ENCODE data around the gene MCUB. TPM values are rescaled to one million over a fixed set of nuclear protein-coding genes. Genes with fewer than 3 reads are reported as not detected.
A peak's percentile ranks its signal among the peaks of the same experiment; 100 is the strongest.

MCUB gene
- total and polyA plus RNA-seq, 2 of the 13 experiments (the other 11 are each of a cell fraction or from before 2014, with no cell fraction given), result 0.95 to 2.2 TPM

DNA sequence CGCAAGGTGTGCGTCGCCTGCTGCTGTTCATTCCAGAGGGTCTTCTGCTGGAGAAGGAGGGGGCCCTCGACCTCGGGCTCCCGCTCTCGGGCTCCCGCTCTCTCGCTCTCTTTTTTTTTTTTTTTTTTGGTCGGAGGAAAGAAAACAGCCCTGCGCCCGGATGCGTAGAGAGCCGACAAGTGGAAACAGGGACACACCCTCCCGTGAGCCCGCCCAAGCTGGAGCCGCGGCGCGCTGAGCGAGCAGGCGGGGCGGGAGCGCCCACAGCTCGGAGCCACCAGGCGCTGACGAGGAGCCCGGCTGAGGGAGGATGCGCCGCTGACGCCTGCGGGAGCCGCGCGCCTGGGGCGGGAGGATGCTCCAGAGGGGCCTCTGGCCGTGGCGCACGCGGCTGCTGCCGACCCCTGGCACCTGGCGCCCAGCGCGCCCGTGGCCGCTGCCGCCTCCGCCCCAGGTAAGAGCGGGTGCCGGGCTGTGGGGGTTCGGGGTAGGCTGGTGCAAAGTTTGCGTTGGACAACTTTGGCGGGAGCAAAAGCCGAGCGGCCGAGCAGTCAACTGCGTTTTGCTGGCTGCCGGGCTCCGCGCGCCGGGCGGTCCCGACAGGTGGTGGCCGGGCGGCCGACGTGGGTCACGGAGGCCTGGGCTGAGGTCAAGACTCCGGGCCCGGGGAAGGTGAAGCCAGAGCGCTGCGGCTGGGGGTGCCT, at the start of gene MCUB (continued):
- TF ChIP-seq FIP1L1 (IDR thresholded peaks at IDR 0.05; ENCODE audit: borderline replicate concordance, insufficient read depth, low read depth, low read length) (no peak), ZFP90 (CRISPR knock-in tag; IDR thresholded peaks at IDR 0.05; ENCODE audit: borderline replicate concordance) (no peak; the same call in 1 of the 2 replicates), CHCHD3 (CRISPR knock-in tag; IDR thresholded peaks at IDR 0.05) (0 out of 2 replicates have a peak, but pooled peaks have one; percentile 51), MAX (IDR thresholded peaks at IDR 0.05) (peak; percentile 55; the same call in 1 of the 2 replicates), HOXA7 (CRISPR knock-in tag; IDR thresholded peaks at IDR 0.05) (no peak), ATF7-NPFF (CRISPR knock-in tag; IDR thresholded peaks at IDR 0.05; ENCODE audit: low read depth) (no peak), MED8 (CRISPR knock-in tag; IDR thresholded peaks at IDR 0.05; ENCODE audit: insufficient replicate concordance) (peak; percentile 51), DNMT3B (CRISPR knock-in tag; conservative IDR thresholded peaks at IDR 0.05) (no peak), SRSF4 (IDR thresholded peaks at IDR 0.05; ENCODE audit: low read depth, low read length, poor library complexity, severe bottlenecking) (no peak), RFXANK (CRISPR knock-in tag; IDR thresholded peaks at IDR 0.05) (no peak), MIER3 (CRISPR knock-in tag; IDR thresholded peaks at IDR 0.05; ENCODE audit: borderline replicate concordance) (no peak), ZNF33A (CRISPR knock-in tag; IDR thresholded peaks at IDR 0.05; ENCODE audit: borderline replicate concordance) (no peak), SAFB2 (CRISPR knock-in tag; IDR thresholded peaks at IDR 0.05; ENCODE audit: borderline replicate concordance, low read depth) (peak; percentile 46; the same call in 1 of the 2 replicates), ERF (CRISPR knock-in tag; IDR thresholded peaks at IDR 0.05) (no peak), REXO4 (CRISPR knock-in tag; IDR thresholded peaks at IDR 0.05; ENCODE audit: borderline replicate concordance) (no peak), ZNF256 (CRISPR knock-in tag; conservative IDR thresholded peaks at IDR 0.05) (no peak), ZNF33B (CRISPR knock-in tag; IDR thresholded peaks at IDR 0.05) (no peak), MAFG (CRISPR knock-in tag; IDR thresholded peaks at IDR 0.05) (no peak)
- TF ChIP-seq, protein P1, sequence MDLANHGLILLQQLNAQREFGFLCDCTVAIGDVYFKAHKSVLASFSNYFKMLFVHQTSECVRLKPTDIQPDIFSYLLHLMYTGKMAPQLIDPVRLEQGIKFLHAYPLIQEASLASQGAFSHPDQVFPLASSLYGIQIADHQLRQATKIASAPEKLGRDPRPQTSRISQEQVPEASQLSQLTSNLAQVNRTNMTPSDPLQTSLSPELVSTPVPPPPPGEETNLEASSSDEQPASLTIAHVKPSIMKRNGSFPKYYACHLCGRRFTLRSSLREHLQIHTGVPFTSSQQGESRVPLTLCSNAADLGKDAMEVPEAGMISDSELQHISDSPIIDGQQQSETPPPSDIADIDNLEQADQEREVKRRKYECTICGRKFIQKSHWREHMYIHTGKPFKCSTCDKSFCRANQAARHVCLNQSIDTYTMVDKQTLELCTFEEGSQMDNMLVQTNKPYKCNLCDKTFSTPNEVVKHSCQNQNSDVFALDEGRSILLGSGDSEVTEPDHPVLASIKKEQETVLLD (CRISPR knock-in tag; IDR thresholded peaks at IDR 0.05; ENCODE audit: low read depth), result no peak
- TF ChIP-seq, protein P2, sequence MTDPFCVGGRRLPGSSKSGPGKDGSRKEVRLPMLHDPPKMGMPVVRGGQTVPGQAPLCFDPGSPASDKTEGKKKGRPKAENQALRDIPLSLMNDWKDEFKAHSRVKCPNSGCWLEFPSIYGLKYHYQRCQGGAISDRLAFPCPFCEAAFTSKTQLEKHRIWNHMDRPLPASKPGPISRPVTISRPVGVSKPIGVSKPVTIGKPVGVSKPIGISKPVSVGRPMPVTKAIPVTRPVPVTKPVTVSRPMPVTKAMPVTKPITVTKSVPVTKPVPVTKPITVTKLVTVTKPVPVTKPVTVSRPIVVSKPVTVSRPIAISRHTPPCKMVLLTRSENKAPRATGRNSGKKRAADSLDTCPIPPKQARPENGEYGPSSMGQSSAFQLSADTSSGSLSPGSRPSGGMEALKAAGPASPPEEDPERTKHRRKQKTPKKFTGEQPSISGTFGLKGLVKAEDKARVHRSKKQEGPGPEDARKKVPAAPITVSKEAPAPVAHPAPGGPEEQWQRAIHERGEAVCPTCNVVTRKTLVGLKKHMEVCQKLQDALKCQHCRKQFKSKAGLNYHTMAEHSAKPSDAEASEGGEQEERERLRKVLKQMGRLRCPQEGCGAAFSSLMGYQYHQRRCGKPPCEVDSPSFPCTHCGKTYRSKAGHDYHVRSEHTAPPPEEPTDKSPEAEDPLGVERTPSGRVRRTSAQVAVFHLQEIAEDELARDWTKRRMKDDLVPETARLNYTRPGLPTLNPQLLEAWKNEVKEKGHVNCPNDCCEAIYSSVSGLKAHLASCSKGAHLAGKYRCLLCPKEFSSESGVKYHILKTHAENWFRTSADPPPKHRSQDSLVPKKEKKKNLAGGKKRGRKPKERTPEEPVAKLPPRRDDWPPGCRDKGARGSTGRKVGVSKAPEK (CRISPR knock-in tag; IDR thresholded peaks at IDR 0.05; ENCODE audit: borderline replicate concordance), result no peak
- TF ChIP-seq, protein P3, sequence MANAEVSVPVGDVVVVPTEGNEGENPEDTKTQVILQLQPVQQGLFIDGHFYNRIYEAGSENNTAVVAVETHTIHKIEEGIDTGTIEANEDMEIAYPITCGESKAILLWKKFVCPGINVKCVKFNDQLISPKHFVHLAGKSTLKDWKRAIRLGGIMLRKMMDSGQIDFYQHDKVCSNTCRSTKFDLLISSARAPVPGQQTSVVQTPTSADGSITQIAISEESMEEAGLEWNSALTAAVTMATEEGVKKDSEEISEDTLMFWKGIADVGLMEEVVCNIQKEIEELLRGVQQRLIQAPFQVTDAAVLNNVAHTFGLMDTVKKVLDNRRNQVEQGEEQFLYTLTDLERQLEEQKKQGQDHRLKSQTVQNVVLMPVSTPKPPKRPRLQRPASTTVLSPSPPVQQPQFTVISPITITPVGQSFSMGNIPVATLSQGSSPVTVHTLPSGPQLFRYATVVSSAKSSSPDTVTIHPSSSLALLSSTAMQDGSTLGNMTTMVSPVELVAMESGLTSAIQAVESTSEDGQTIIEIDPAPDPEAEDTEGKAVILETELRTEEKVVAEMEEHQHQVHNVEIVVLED (CRISPR knock-in tag; IDR thresholded peaks at IDR 0.05; ENCODE audit: borderline replicate concordance), result no peak; the same call in 1 of the 2 replicates
- TF ChIP-seq, protein P4, sequence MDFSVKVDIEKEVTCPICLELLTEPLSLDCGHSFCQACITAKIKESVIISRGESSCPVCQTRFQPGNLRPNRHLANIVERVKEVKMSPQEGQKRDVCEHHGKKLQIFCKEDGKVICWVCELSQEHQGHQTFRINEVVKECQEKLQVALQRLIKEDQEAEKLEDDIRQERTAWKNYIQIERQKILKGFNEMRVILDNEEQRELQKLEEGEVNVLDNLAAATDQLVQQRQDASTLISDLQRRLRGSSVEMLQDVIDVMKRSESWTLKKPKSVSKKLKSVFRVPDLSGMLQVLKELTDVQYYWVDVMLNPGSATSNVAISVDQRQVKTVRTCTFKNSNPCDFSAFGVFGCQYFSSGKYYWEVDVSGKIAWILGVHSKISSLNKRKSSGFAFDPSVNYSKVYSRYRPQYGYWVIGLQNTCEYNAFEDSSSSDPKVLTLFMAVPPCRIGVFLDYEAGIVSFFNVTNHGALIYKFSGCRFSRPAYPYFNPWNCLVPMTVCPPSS (IDR thresholded peaks at IDR 0.05), result no peak
